T-helper 2 cell treated with Interferon-gamma antibody and Interleukin-4, amounts not matched to agents 5 μg/mL and 100 μg/mL, for 36 hours (primary cell): ENCODE data around the gene CYSLTR2.
A peak's percentile ranks its signal among the peaks of the same experiment; 100 is the strongest.

Source experiments
- DNase-seq: peaks from one replicate; pipeline ENCODE4 v3.0.0; 2021; ENCODE audit warnings: low spot score
- H3K27ac Mint-ChIP-seq: one replicate; pipeline ENCODE4 v1.8.0; 2021; ENCODE audit warnings: mild to moderate bottlenecking, mixed read lengths
- H3K27me3 Mint-ChIP-seq: one replicate; pipeline ENCODE4 v1.8.0; 2021; ENCODE audit warnings: low read depth, mixed read lengths
- H3K36me3 Mint-ChIP-seq: one replicate; pipeline ENCODE4 v1.8.0; 2021; ENCODE audit warnings: low read depth, mixed read lengths
- H3K4me1 Mint-ChIP-seq: one replicate; pipeline ENCODE4 v1.8.0; 2021; ENCODE audit warnings: low read depth, mixed read lengths
- H3K4me3 Mint-ChIP-seq: one replicate; pipeline ENCODE4 v1.8.0; 2022; ENCODE audit warnings: mild to moderate bottlenecking, moderate library complexity, mixed read lengths
- H3K9me3 Mint-ChIP-seq: one replicate; pipeline ENCODE4 v1.8.0; 2021; ENCODE audit warnings: mixed read lengths

The CYSLTR2 gene

GRCh38 chr13:48634636-48635035 is 19.1 kb upstream of the CYSLTR2 start:
- Mint-ChIP-seq H3K4me3 (no peak overlapping the region), H3K9me3 (peaks cover 20% of the 10 kb centered on the region), H3K27me3 (peaks cover 4% of the 10 kb centered on the region), H3K36me3 (no peaks in the 10 kb centered on the region), H3K4me1 (peaks cover 7% of the 10 kb centered on the region), H3K27ac (no peak overlapping the region)
- no peak for DNase-seq

DNA sequence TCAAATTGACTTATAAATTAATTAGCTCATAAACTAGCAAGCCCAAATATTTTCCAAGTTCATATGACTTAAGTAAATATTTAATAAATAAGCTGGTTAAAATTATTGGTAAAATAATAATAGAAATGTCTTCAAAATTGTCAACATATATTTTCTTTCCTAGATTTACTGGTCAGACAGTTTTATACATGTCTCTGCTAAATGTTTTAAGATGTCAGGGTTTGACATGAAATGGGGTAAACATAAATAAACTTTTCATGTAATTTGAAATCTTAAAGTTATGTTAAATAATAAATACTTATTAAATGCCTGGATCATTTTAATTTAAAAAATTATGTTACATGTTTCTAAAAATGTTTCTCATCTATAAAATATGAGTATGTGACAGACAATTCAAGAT is 18.3 kb upstream of the CYSLTR2 start:
- Mint-ChIP-seq H3K27me3 (peaks cover 8% of the 10 kb centered on the region), H3K9me3 (peaks cover 20% of the 10 kb centered on the region), H3K4me1 (peaks cover 7% of the 10 kb centered on the region), H3K4me3 (no peak overlapping the region), H3K36me3 (no peaks in the 10 kb centered on the region), H3K27ac (no peak overlapping the region)
- DNase-seq = no peak

DNA sequence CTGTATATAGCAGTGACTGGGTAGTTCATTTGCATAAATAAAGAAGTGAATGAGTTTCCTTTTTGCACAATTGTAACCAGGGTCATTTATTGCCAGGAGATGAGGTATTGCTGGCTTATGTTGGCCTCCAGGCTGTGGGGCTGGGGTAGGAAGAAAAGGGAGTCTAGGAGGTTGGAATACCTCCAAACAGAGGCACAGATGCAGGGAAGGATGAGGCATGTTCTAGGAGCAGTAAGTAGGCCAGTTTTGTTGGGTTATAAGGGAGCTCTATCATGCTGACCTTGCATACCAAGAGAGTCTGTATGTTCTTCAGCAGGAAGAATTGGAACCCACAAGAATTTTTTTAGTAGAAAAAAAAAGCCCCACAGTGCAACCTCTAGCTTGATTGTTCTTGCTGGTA is 17.2 kb upstream of the CYSLTR2 start:
- peaks cover 10% of the 10 kb centered on the region for H3K27me3 Mint-ChIP-seq
- peaks cover 7% of the 10 kb centered on the region for H3K4me1 Mint-ChIP-seq
- H3K4me3 Mint-ChIP-seq = no peak overlapping the region
- peaks cover 20% of the 10 kb centered on the region for H3K9me3 Mint-ChIP-seq
- H3K36me3 Mint-ChIP-seq = no peaks in the 10 kb centered on the region
- no peak for DNase-seq
- no peak overlapping the region for H3K27ac Mint-ChIP-seq

- no peak overlapping the region for H3K27ac Mint-ChIP-seq
- H3K4me3 Mint-ChIP-seq = no peak overlapping the region
- DNase-seq = no peak
- H3K36me3 Mint-ChIP-seq = no peaks in the 10 kb centered on the region
- peaks cover 7% of the 10 kb centered on the region for H3K4me1 Mint-ChIP-seq
- peaks cover 20% of the 10 kb centered on the region for H3K9me3 Mint-ChIP-seq
- peaks cover 11% of the 10 kb centered on the region for H3K27me3 Mint-ChIP-seq
Measured at GRCh38 chr13:48637601-48638000, 16.1 kb upstream of the CYSLTR2 start.

DNA sequence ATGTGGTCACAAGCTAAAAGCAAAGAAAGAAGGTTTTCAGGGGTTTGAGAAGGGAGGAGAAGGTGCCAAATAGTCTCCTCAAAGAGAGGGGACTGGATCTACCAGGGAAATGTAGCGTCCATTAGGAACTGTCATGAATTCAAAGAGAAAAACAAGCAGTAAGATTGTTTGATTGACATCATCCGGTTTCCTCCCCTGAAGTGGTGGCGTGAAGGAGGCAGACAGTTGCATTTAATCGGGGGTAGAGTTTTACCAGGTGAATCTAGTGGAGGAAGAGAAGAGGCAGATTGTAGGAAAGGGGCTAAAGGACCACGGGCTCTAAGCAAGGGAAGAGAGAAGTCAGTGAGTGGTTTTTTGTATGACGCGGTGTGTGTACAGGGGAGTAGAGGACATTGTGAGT is 13.0 kb upstream of the CYSLTR2 start:
- no peak for DNase-seq
- Mint-ChIP-seq H3K4me3 (no peak overlapping the region), H3K27ac (no peak overlapping the region), H3K36me3 (no peaks in the 10 kb centered on the region), H3K27me3 (peaks cover 11% of the 10 kb centered on the region), H3K4me1 (no peaks in the 10 kb centered on the region), H3K9me3 (peaks cover 15% of the 10 kb centered on the region)

GRCh38 chr13:48641404-48641803 is 12.3 kb upstream of the CYSLTR2 start:
- H3K4me1 Mint-ChIP-seq = no peaks in the 10 kb centered on the region
- no peaks in the 10 kb centered on the region for H3K36me3 Mint-ChIP-seq
- no peak overlapping the region for H3K4me3 Mint-ChIP-seq
- no peak for DNase-seq
- peaks cover 11% of the 10 kb centered on the region for H3K27me3 Mint-ChIP-seq
- peaks cover 10% of the 10 kb centered on the region for H3K9me3 Mint-ChIP-seq
- H3K27ac Mint-ChIP-seq = no peak overlapping the region

- Mint-ChIP-seq H3K4me3 (no peak overlapping the region), H3K27ac (no peak overlapping the region), H3K27me3 (peaks cover 11% of the 10 kb centered on the region), H3K36me3 (no peaks in the 10 kb centered on the region), H3K4me1 (no peaks in the 10 kb centered on the region), H3K9me3 (peaks cover 9% of the 10 kb centered on the region)
- no peak for DNase-seq
Measured at GRCh38 chr13:48642061-48642460, 11.7 kb upstream of the CYSLTR2 start.

DNA sequence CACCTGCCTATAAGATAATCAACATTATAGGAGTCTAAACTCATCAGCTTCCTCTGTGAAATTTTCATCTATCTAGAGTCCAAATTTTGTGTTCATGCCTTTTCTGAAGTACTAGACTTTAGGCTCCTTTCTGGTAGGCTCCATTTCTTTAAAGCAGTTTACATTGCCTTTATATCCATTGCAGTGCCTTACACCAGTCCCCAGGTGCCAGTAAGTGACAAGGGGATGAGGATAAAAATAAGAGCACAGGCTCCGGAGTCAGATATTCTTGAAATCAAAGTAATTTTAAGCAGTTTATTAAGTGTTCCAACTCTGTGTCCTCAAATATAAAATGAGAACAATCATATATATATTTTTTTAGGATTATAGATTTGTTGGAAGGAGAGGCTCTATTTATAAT is 10.6 kb upstream of the CYSLTR2 start:
- Mint-ChIP-seq H3K4me1 (peaks cover 3% of the 10 kb centered on the region), H3K27ac (no peak overlapping the region), H3K4me3 (no peak overlapping the region), H3K27me3 (peaks cover 7% of the 10 kb centered on the region), H3K36me3 (no peaks in the 10 kb centered on the region), H3K9me3 (peaks cover 4% of the 10 kb centered on the region)
- DNase-seq = no peak

- Mint-ChIP-seq H3K4me3 (no peak overlapping the region), H3K27me3 (peaks cover 7% of the 10 kb centered on the region), H3K27ac (no peak overlapping the region), H3K4me1 (peaks cover 7% of the 10 kb centered on the region), H3K9me3 (peaks cover under 1% of the 10 kb centered on the region), H3K36me3 (no peaks in the 10 kb centered on the region)
- no peak for DNase-seq
Measured at GRCh38 chr13:48644141-48644540, 9.6 kb upstream of the CYSLTR2 start.

- DNase-seq = no peak
- H3K4me3 Mint-ChIP-seq = no peak overlapping the region
- no peaks in the 10 kb centered on the region for H3K9me3 Mint-ChIP-seq
- H3K36me3 Mint-ChIP-seq = no peaks in the 10 kb centered on the region
- H3K4me1 Mint-ChIP-seq = peaks cover 7% of the 10 kb centered on the region
- H3K27ac Mint-ChIP-seq = no peak overlapping the region
- H3K27me3 Mint-ChIP-seq = peaks cover 7% of the 10 kb centered on the region
Measured at GRCh38 chr13:48644951-48645350, 8.8 kb upstream of the CYSLTR2 start.

GRCh38 chr13:48645845-48646244 is 7.9 kb upstream of the CYSLTR2 start:
- Mint-ChIP-seq H3K9me3 (no peaks in the 10 kb centered on the region), H3K27ac (no peak overlapping the region), H3K36me3 (no peaks in the 10 kb centered on the region), H3K27me3 (peaks cover 2% of the 10 kb centered on the region), H3K4me1 (peaks cover 7% of the 10 kb centered on the region), H3K4me3 (no peak overlapping the region)
- no peak for DNase-seq

GRCh38 chr13:48646791-48647190 is 6.9 kb upstream of the CYSLTR2 start:
- no peak for DNase-seq
- Mint-ChIP-seq H3K9me3 (no peaks in the 10 kb centered on the region), H3K4me1 (peaks cover 7% of the 10 kb centered on the region), H3K36me3 (no peaks in the 10 kb centered on the region), H3K27ac (no peak overlapping the region), H3K4me3 (no peak overlapping the region), H3K27me3 (peaks cover 2% of the 10 kb centered on the region)

GRCh38 chr13:48647625-48648024 is 6.1 kb upstream of the CYSLTR2 start:
- Mint-ChIP-seq H3K4me1 (peaks cover 13% of the 10 kb centered on the region), H3K4me3 (no peak overlapping the region), H3K9me3 (no peaks in the 10 kb centered on the region), H3K27me3 (peaks cover under 1% of the 10 kb centered on the region), H3K36me3 (no peaks in the 10 kb centered on the region), H3K27ac (no peak overlapping the region)
- DNase-seq = no peak

DNA sequence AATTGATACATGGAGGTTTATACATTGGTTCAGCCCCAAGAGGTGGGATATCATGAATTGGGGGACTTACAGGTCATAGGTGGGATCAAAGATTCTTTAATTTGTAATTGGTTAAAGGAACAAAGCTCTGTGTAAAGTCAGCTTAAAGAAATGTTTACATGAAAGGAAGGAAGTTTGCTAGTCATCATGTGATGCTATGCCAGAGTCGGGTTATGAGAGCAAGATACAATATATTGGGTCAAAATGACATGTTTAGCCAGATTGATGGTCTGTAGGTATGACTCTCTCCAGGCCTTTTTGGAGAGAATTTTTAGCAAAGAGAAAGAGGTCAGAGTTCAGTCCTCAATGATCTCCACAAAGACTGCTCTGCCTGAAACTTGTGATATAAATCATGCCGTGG is 5.3 kb upstream of the CYSLTR2 start:
- H3K27me3 Mint-ChIP-seq = no peaks in the 10 kb centered on the region
- H3K27ac Mint-ChIP-seq = no peak overlapping the region
- H3K36me3 Mint-ChIP-seq = no peaks in the 10 kb centered on the region
- H3K9me3 Mint-ChIP-seq = no peaks in the 10 kb centered on the region
- DNase-seq = no peak
- peaks cover 21% of the 10 kb centered on the region for H3K4me1 Mint-ChIP-seq
- no peak overlapping the region for H3K4me3 Mint-ChIP-seq

DNA sequence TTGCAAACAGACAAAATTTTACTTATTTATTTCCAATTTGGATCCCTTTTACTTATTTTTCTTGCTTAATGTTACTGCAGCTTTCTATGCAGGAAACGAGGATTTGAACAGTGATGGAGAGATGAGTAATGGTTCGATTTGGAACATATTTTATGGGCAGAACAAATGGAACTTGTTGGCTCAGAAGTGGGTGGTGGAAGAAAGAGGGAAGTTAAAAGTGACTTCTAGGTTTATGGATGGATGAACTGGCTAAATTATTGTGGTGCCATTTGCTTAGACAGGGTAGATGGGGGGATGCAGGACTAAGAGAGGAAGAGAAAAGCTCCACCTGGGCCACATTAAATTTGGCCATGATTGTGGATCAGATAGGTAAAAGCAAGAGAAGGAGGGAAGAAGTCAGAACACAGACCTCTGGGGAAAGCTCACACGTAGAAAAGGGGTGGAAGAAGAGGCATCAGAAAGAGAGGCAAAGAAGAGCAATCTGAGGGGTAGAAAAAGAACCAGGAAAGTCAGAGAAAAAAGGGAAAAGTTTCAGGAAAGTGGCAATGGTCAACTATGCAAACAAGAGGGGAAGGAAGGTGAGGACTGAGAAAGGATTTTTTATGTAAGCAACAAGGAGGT is 768 bp upstream of the CYSLTR2 start:
- H3K4me1 Mint-ChIP-seq = peaks cover 47% of the 10 kb centered on the region
- H3K9me3 Mint-ChIP-seq = no peaks in the 10 kb centered on the region
- H3K36me3 Mint-ChIP-seq = no peaks in the 10 kb centered on the region
- no peaks in the 10 kb centered on the region for H3K27me3 Mint-ChIP-seq
- peak overlapping the region; percentile 82 for H3K4me3 Mint-ChIP-seq
- no peak for DNase-seq
- H3K27ac Mint-ChIP-seq = peak overlapping the region; percentile 89
